ENCODE data around the gene IBA57.

IBA57 gene

DNA sequence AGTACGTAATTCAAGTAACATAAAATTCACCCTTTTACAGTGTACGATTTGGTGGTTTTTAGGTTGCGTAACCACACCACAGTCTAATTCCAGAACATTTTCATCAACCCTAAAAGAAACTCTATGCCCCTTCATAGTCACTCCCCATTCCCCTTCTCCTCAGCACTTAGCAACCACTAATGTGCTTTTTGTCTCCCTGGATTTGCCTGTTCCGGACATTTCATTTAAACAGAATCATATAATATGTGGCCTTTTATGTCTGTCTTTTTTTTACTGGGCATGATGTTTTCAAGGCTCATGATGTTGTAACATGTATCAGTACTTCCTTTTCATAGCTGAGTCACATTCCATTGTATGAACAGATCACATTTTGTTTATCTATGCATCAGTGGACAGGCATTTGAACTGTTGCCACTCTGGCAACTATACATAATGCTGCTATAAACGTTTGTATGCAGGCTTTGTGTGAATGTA lies 63.0 kb downstream of the IBA57 start:
- no peak for DNase-seq

DNA sequence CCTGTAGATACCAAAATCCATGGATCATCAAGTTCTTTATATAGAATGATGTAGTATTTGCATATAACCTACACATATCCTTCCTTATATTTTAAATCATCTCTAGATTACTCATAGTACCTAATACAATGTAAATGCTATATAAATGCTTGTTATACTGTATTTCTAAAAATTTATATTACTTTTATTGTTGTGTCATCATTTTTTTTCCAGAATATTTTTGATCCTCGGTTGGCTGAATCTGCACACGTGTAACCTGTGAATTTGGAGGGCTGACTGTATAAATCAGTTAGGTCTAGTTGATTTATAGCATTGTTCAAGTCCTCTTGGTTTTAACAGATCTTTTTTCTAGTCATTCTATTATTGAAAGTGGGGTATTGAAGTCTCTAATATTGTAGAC lies 65.6 kb downstream of the IBA57 start:
- no peak for DNase-seq

Measured in NCI-H1105 treated with DMSO at 0.1 percent for 48 hours (cell line).